Measurements from ENCODE around the gene ING3.

Gene ING3

DNA sequence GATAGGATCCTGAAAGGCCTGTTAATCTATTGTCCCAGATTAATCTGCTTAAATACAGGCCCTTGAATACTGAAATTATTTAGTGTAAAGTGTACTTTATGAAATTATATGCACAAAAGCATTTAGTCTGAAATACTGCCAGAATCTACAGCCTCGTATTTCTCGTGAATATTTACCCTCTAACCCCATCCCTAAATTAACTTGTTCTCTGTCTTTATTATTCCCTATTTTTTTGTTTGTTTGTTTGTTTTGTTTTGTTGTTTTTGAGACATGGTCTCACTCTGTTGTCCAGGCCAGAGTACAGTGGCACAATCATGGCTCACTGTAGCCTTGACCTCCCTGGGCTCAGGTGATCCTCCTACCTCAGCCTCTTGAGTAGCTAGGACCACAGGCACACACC is 35.3 kb downstream of the ING3 start:
- no peak overlapping the region for H3K27ac ChIP-seq (replicated peaks; ENCODE audit: low read length)
- H3K9ac ChIP-seq (ENCODE audit: low read depth, low read length, poor library complexity), result no peak overlapping the region
- DNase-seq (ENCODE audit: low spot score), result no peak
- no peak overlapping the region for H4K91ac ChIP-seq (ENCODE audit: low read depth, low read length, poor library complexity)
- no peak overlapping the region for H2BK15ac ChIP-seq (ENCODE audit: low read length)
- no peak overlapping the region for H3K14ac ChIP-seq (ENCODE audit: low read length)
- H3K4ac ChIP-seq (ENCODE audit: low read length), result no peak overlapping the region
- no peak overlapping the region for H3K18ac ChIP-seq (ENCODE audit: low read length)
- H3K4me1 ChIP-seq (ENCODE audit: control insufficient read depth in 2 of 2, insufficient read depth in 1 of 2, low read depth in 1 of 2, low read length in 2 of 2), result peaks cover 0 to 6% of the 10 kb centered on the region in 2 donors
- H3K79me1 ChIP-seq (ENCODE audit: low read depth, low read length), result no peaks in the 10 kb centered on the region
- H3K23ac ChIP-seq (ENCODE audit: low read depth, low read length, poor library complexity), result no peak overlapping the region
- H3K4me3 ChIP-seq (ENCODE audit: low read length in 2 of 2), result no peak overlapping the region
- H2BK5ac ChIP-seq (ENCODE audit: low read length), result no peak overlapping the region
- H2AK5ac ChIP-seq (ENCODE audit: low read depth, low read length), result no peak overlapping the region
- no peak overlapping the region for H4K8ac ChIP-seq (ENCODE audit: low read depth, low read length)
- no peaks in the 10 kb centered on the region for H3K36me3 ChIP-seq (replicated peaks in 1 of 2; ENCODE audit: control insufficient read depth in 2 of 2, insufficient read depth in 2 of 2, low read length in 2 of 2)
- peaks cover 0 to 19% (median 3%) of the 10 kb centered on the region in 3 experiments for H3K27me3 ChIP-seq (ENCODE audit: control insufficient read depth in 3 of 3, insufficient read depth in 3 of 3, low read depth in 1 of 3, low read length in 3 of 3)
- no peak overlapping the region for H2BK120ac ChIP-seq (ENCODE audit: low read depth, low read length)
- WGBS, 2 donors (ENCODE audit: extremely low coverage in 2 of 2, insufficient read length in 2 of 2, insufficient replicate concordance in 1 of 2), result no CpG with 5 or more reads among the region's 2 CpGs
- H2BK12ac ChIP-seq (ENCODE audit: low read length), result no peak overlapping the region
- H2AFZ ChIP-seq (ENCODE audit: low read length), result no peak overlapping the region
- no peaks in the 10 kb centered on the region for H3K9me3 ChIP-seq (replicated peaks in 1 of 2; ENCODE audit: control insufficient read depth in 2 of 2, insufficient read depth in 1 of 2, low read depth in 1 of 2, low read length in 2 of 2)
- H3K4me2 ChIP-seq (ENCODE audit: insufficient read depth, low read length, poor library complexity, severe bottlenecking), result no peak overlapping the region

DNA sequence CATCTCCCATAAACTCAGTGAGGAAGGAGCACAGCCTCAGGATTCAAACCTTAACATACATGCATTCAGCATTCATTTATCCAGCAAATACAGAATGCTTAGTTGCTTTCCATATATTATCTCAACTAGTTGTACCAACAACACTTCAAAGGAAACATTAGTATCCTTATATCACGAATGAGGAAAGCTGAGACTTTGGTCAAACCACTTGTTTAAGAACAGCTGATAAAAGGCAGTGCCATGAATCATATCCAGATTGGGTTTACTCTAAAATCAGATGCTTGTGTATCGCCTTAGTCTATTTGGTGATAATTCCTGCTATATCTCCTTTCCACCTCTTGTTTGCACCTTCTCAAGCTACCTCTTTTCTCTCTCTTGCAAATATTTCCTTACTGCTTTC is 36.1 kb downstream of the ING3 start:
- Histone ChIP-seq H4K8ac (ENCODE audit: low read depth, low read length) (no peak overlapping the region), H3K23ac (ENCODE audit: low read depth, low read length, poor library complexity) (no peak overlapping the region), H2BK12ac (ENCODE audit: low read length) (no peak overlapping the region), H4K91ac (ENCODE audit: low read depth, low read length, poor library complexity) (no peak overlapping the region), H2BK120ac (ENCODE audit: low read depth, low read length) (no peak overlapping the region), H3K9ac (ENCODE audit: low read depth, low read length, poor library complexity) (no peak overlapping the region), H3K4ac (ENCODE audit: low read length) (no peak overlapping the region), H2BK5ac (ENCODE audit: low read length) (no peak overlapping the region), H3K27ac (replicated peaks; ENCODE audit: low read length) (no peak overlapping the region), H3K36me3 (replicated peaks in 1 of 2; ENCODE audit: control insufficient read depth in 2 of 2, insufficient read depth in 2 of 2, low read length in 2 of 2) (no peaks in the 10 kb centered on the region), H2AK5ac (ENCODE audit: low read depth, low read length) (no peak overlapping the region), H3K9me3 (replicated peaks in 1 of 2; ENCODE audit: control insufficient read depth in 2 of 2, insufficient read depth in 1 of 2, low read depth in 1 of 2, low read length in 2 of 2) (no peaks in the 10 kb centered on the region), H2BK15ac (ENCODE audit: low read length) (no peak overlapping the region), H3K18ac (ENCODE audit: low read length) (no peak overlapping the region), H3K79me1 (ENCODE audit: low read depth, low read length) (no peaks in the 10 kb centered on the region), H3K4me3 (ENCODE audit: low read length in 2 of 2) (no peak overlapping the region), H3K4me1 (ENCODE audit: control insufficient read depth in 2 of 2, insufficient read depth in 1 of 2, low read depth in 1 of 2, low read length in 2 of 2) (peaks cover 0 to 6% of the 10 kb centered on the region in 2 donors), H2AFZ (ENCODE audit: low read length) (no peak overlapping the region), H3K14ac (ENCODE audit: low read length) (no peak overlapping the region), H3K4me2 (ENCODE audit: insufficient read depth, low read length, poor library complexity, severe bottlenecking) (no peak overlapping the region), H3K27me3 (ENCODE audit: control insufficient read depth in 3 of 3, insufficient read depth in 3 of 3, low read depth in 1 of 3, low read length in 3 of 3) (peaks cover 0 to 19% (median 3%) of the 10 kb centered on the region in 3 experiments)
- DNase-seq (ENCODE audit: low spot score), result no peak
- no CpG with 5 or more reads among the region's 2 CpGs for WGBS, 2 donors (ENCODE audit: extremely low coverage in 2 of 2, insufficient read length in 2 of 2, insufficient replicate concordance in 1 of 2)

DNA sequence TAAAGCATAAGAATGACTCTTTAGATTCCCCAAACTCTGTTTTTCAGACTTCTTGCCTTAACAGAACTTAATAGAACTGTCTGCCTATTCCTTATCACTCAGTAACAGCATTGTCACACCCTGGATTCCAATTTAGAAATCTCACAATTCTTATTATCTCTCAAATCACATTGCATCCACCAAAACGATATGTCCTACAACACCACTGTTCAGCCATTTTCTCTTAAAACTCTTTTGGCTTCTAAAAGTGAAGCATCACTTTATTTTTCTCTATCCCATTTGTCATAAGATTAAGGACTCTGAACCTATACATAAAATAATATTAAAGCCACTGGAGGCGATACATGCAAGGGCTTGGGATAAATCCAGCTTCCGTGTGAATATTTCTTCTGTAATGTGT is 36.7 kb downstream of the ING3 start:
- H4K91ac ChIP-seq (ENCODE audit: low read depth, low read length, poor library complexity), result no peak overlapping the region
- H3K27me3 ChIP-seq (ENCODE audit: control insufficient read depth in 3 of 3, insufficient read depth in 3 of 3, low read depth in 1 of 3, low read length in 3 of 3), result peaks cover 0 to 19% (median 3%) of the 10 kb centered on the region in 3 experiments
- no peak for DNase-seq (ENCODE audit: low spot score)
- no peak overlapping the region for H3K23ac ChIP-seq (ENCODE audit: low read depth, low read length, poor library complexity)
- no peak overlapping the region for H3K4ac ChIP-seq (ENCODE audit: low read length)
- H4K8ac ChIP-seq (ENCODE audit: low read depth, low read length), result no peak overlapping the region
- H3K4me2 ChIP-seq (ENCODE audit: insufficient read depth, low read length, poor library complexity, severe bottlenecking), result no peak overlapping the region
- H3K4me1 ChIP-seq (ENCODE audit: control insufficient read depth in 2 of 2, insufficient read depth in 1 of 2, low read depth in 1 of 2, low read length in 2 of 2), result peaks cover 0 to 6% of the 10 kb centered on the region in 2 donors
- H3K18ac ChIP-seq (ENCODE audit: low read length), result no peak overlapping the region
- no peak overlapping the region for H3K27ac ChIP-seq (replicated peaks; ENCODE audit: low read length)
- no peak overlapping the region for H2BK12ac ChIP-seq (ENCODE audit: low read length)
- no peaks in the 10 kb centered on the region for H3K9me3 ChIP-seq (replicated peaks in 1 of 2; ENCODE audit: control insufficient read depth in 2 of 2, insufficient read depth in 1 of 2, low read depth in 1 of 2, low read length in 2 of 2)
- no peak overlapping the region for H2BK15ac ChIP-seq (ENCODE audit: low read length)
- H3K36me3 ChIP-seq (replicated peaks in 1 of 2; ENCODE audit: control insufficient read depth in 2 of 2, insufficient read depth in 2 of 2, low read length in 2 of 2), result no peaks in the 10 kb centered on the region
- no peak overlapping the region for H2AK5ac ChIP-seq (ENCODE audit: low read depth, low read length)
- H2AFZ ChIP-seq (ENCODE audit: low read length), result no peak overlapping the region
- H3K14ac ChIP-seq (ENCODE audit: low read length), result no peak overlapping the region
- H3K79me1 ChIP-seq (ENCODE audit: low read depth, low read length), result no peaks in the 10 kb centered on the region
- no peak overlapping the region for H3K4me3 ChIP-seq (ENCODE audit: low read length in 2 of 2)
- no peak overlapping the region for H2BK5ac ChIP-seq (ENCODE audit: low read length)
- H3K9ac ChIP-seq (ENCODE audit: low read depth, low read length, poor library complexity), result no peak overlapping the region
- no CpG with 5 or more reads among the region's 3 CpGs for WGBS, 2 donors (ENCODE audit: extremely low coverage in 2 of 2, insufficient read length in 2 of 2, insufficient replicate concordance in 1 of 2)
- no peak overlapping the region for H2BK120ac ChIP-seq (ENCODE audit: low read depth, low read length)

DNA sequence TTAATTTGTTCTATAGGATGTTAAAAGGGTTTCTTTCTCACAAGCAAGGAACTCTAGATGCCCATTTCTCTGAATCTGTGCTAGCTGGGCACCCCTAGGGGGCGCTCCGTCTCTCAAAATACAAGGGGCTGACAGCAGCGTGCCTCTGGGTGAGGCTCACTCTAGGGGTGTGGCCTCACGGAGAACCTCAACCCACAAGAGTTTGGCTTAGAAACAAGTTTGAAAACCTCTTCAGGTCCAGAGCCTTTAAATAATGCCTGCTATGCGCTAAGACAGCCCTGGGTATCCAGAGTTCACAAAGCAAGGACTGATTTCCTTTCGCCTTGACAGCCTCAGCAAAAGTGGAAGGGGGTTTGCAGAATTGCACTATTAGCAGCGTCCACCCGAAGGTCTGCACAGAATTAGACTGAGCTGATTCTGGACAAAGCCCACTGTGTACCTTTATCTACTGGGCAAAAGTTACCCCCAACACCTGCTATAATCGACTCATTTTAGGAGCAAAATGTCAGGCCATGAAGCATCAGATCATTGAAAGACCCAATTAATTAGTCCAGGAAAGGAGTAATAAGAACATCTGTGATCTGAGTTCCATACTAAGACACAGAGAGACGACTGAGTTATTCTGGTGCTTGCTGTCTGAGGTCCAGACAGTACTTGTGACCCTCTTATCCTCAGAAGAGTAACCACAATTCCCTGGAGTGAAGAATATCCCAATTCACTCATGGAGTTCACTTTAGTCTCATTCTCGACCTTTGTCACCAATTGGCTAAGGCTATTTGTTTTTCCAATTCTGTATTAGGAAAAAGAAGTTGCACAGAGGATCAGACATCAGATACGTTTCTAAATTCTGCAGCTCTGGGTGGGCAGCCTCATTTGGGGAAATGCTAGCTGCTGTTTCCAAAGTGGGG is 37.4 kb downstream of the ING3 start:
- peak overlapping the region; percentile 54 for H3K4me2 ChIP-seq (ENCODE audit: insufficient read depth, low read length, poor library complexity, severe bottlenecking)
- no peak overlapping the region for H2BK15ac ChIP-seq (ENCODE audit: low read length)
- no peaks in the 10 kb centered on the region for H3K9me3 ChIP-seq (replicated peaks in 1 of 2; ENCODE audit: control insufficient read depth in 2 of 2, insufficient read depth in 1 of 2, low read depth in 1 of 2, low read length in 2 of 2)
- H2AK5ac ChIP-seq (ENCODE audit: low read depth, low read length), result no peak overlapping the region
- H3K79me1 ChIP-seq (ENCODE audit: low read depth, low read length), result no peaks in the 10 kb centered on the region
- H2AFZ ChIP-seq (ENCODE audit: low read length), result peak overlapping the region; percentile 84
- H3K14ac ChIP-seq (ENCODE audit: low read length), result no peak overlapping the region
- H3K4me3 ChIP-seq (ENCODE audit: low read length in 2 of 2), result peak overlapping the region in 1 of 2 donors; percentile 37
- H3K36me3 ChIP-seq (replicated peaks in 1 of 2; ENCODE audit: control insufficient read depth in 2 of 2, insufficient read depth in 2 of 2, low read length in 2 of 2), result no peaks in the 10 kb centered on the region
- no peak overlapping the region for H3K23ac ChIP-seq (ENCODE audit: low read depth, low read length, poor library complexity)
- peaks cover 0 to 19% (median 3%) of the 10 kb centered on the region in 3 experiments for H3K27me3 ChIP-seq (ENCODE audit: control insufficient read depth in 3 of 3, insufficient read depth in 3 of 3, low read depth in 1 of 3, low read length in 3 of 3)
- no peak overlapping the region for H3K4ac ChIP-seq (ENCODE audit: low read length)
- no peak overlapping the region for H2BK5ac ChIP-seq (ENCODE audit: low read length)
- peaks cover 0 to 6% of the 10 kb centered on the region in 2 donors for H3K4me1 ChIP-seq (ENCODE audit: control insufficient read depth in 2 of 2, insufficient read depth in 1 of 2, low read depth in 1 of 2, low read length in 2 of 2)
- peak; percentile 82 for DNase-seq (ENCODE audit: low spot score)
- H3K18ac ChIP-seq (ENCODE audit: low read length), result no peak overlapping the region
- H4K91ac ChIP-seq (ENCODE audit: low read depth, low read length, poor library complexity), result no peak overlapping the region
- no peak overlapping the region for H3K27ac ChIP-seq (replicated peaks; ENCODE audit: low read length)
- H4K8ac ChIP-seq (ENCODE audit: low read depth, low read length), result no peak overlapping the region
- H2BK12ac ChIP-seq (ENCODE audit: low read length), result no peak overlapping the region
- WGBS, 2 donors (ENCODE audit: extremely low coverage in 2 of 2, insufficient read length in 2 of 2, insufficient replicate concordance in 1 of 2), result no CpG with 5 or more reads among the region's 12 CpGs
- H2BK120ac ChIP-seq (ENCODE audit: low read depth, low read length), result no peak overlapping the region
- H3K9ac ChIP-seq (ENCODE audit: low read depth, low read length, poor library complexity), result no peak overlapping the region

All from neuronal stem cell (in vitro differentiated cells).